Measurements from ENCODE around the gene HOXA1. TPM values are rescaled to one million over a fixed set of nuclear protein-coding genes. Genes with fewer than 3 reads are reported as not detected.
"Not testable (repeated sequence)": the region's sequence is repeated elsewhere in the genome, so short reads cannot be mapped to it uniquely, and the experiment has no call there.

Gene HOXA1
- total RNA-seq, 2 donors from 2014 or later, result 3.1 TPM; not detected in 1

- H3K36me3 ChIP-seq, result no peaks in the 10 kb centered on the region
- H3K4me1 ChIP-seq (ENCODE audit: control insufficient read depth in 1 of 2, low read depth in 2 of 2), result no peaks in the 10 kb centered on the region
- no peak for TF ChIP-seq CTCF (IDR thresholded peaks at IDR 0.05)
- ATAC-seq (ENCODE audit: insufficient number of reproducible peaks, low FRiP score, low read depth), result no peak
- no peak overlapping the region for H3K27ac ChIP-seq
- H3K27me3 ChIP-seq (replicated peaks; ENCODE audit: insufficient read depth), result no peaks in the 10 kb centered on the region
- no peak overlapping the region for H3K4me3 ChIP-seq
- no peak for DNase-seq (ENCODE audit: low spot score)
- H3K9me3 ChIP-seq, result no peaks in the 10 kb centered on the region
These were observed 48.8 kb downstream of the HOXA1 start for GRCh38 chr7:27046854-27047549.

GRCh38 chr7:27045972-27046371 lies 49.8 kb downstream of the HOXA1 start:
- not testable (repeated sequence) for DNase-seq (ENCODE audit: low spot score); H3K36me3 ChIP-seq; H3K27me3 ChIP-seq (replicated peaks; ENCODE audit: insufficient read depth); H3K9me3 ChIP-seq; H3K4me3 ChIP-seq; H3K4me1 ChIP-seq (ENCODE audit: control insufficient read depth in 1 of 2, low read depth in 2 of 2); ATAC-seq (ENCODE audit: insufficient number of reproducible peaks, low FRiP score, low read depth); H3K27ac ChIP-seq

- not testable (repeated sequence) for H3K4me1 ChIP-seq (ENCODE audit: control insufficient read depth in 1 of 2, low read depth in 2 of 2); ATAC-seq (ENCODE audit: insufficient number of reproducible peaks, low FRiP score, low read depth); H3K27ac ChIP-seq; H3K4me3 ChIP-seq; H3K9me3 ChIP-seq; H3K36me3 ChIP-seq; DNase-seq (ENCODE audit: low spot score); H3K27me3 ChIP-seq (replicated peaks; ENCODE audit: insufficient read depth)
These were observed 50.7 kb downstream of the HOXA1 start for GRCh38 chr7:27045066-27045465.

Other genes with a start within 250 kb of the HOXA1 start
- gene SKAP2, start 231.4 kb downstream of the HOXA1 start, total RNA-seq, result 10 to 100 TPM; 16.6 to 29.0 TPM
- 1 to 10 TPM; 3.4 to 4.6 TPM for gene HOXA2, start 6.7 kb upstream of the HOXA1 start, total RNA-seq
- 1 to 10 TPM; 3.7 to 6.1 TPM for gene HOXA4, start 34.8 kb upstream of the HOXA1 start, total RNA-seq
- gene HOXA5, start 47.7 kb upstream of the HOXA1 start, total RNA-seq, result 1 to 10 TPM in 1 of 2 donors, under 1 TPM in 1; 0.35 to 1.2 TPM
- gene HOXA6, start 51.8 kb upstream of the HOXA1 start, total RNA-seq, result not detected
- gene HOXA3, start 56.6 kb upstream of the HOXA1 start, total RNA-seq, result 10 to 100 TPM in 1 of 2 donors, 1 to 10 TPM in 1; 6.5 to 29.3 TPM
- gene HOXA7, start 60.7 kb upstream of the HOXA1 start, total RNA-seq, result under 1 TPM; 0.28 to 0.54 TPM
- not detected for gene HOXA9, start 69.5 kb upstream of the HOXA1 start, total RNA-seq
- gene HOXA10, start 78.3 kb upstream of the HOXA1 start, total RNA-seq, result under 1 TPM in 1 of 2 donors, not detected in 1; 0.81 TPM
- 1 to 10 TPM in 1 of 2 donors, under 1 TPM in 1; 0.28 to 3.7 TPM for gene HOXA11, start 89.2 kb upstream of the HOXA1 start, total RNA-seq
- gene HOXA13, start 104.1 kb upstream of the HOXA1 start, total RNA-seq, result under 1 TPM in 1 of 2 donors, not detected in 1; 0.14 TPM
- gene EVX1, start 146.8 kb upstream of the HOXA1 start, total RNA-seq, result not detected